ENCODE results near the gene CABCOCO1.

CABCOCO1 gene

GRCh38 chr10:61662794-61663259 lies at the start of gene CABCOCO1:
TSS of gene CABCOCO1 (plus strand) at chr10:61662929. CDS start at chr10:61662973, 44 bp downstream.
- peak; percentile 30 for DNase-seq (ENCODE audit: low read depth, low spot score)

GRCh38 chr10:61613665-61614064 lies 49.1 kb upstream of the CABCOCO1 start:
- DNase-seq (ENCODE audit: low read depth, low spot score) = no peak

- no peak for DNase-seq (ENCODE audit: low read depth, low spot score)
These were observed 46.1 kb upstream of the CABCOCO1 start for GRCh38 chr10:61616611-61617010.

GRCh38 chr10:61617180-61617579 lies 45.5 kb upstream of the CABCOCO1 start:
- no peak for DNase-seq (ENCODE audit: low read depth, low spot score)

GRCh38 chr10:61617586-61617985 lies 45.1 kb upstream of the CABCOCO1 start:
- no peak for DNase-seq (ENCODE audit: low read depth, low spot score)

GRCh38 chr10:61618388-61618961 lies 44.3 kb upstream of the CABCOCO1 start:
- no peak for DNase-seq (ENCODE audit: low read depth, low spot score)

GRCh38 chr10:61620506-61620905 lies 42.2 kb upstream of the CABCOCO1 start:
- DNase-seq (ENCODE audit: low read depth, low spot score) = no peak

- no peak for DNase-seq (ENCODE audit: low read depth, low spot score)
These were observed 41.1 kb upstream of the CABCOCO1 start for GRCh38 chr10:61621605-61622051.

GRCh38 chr10:61623161-61623560 lies 39.6 kb upstream of the CABCOCO1 start:
- DNase-seq (ENCODE audit: low read depth, low spot score) = no peak

GRCh38 chr10:61626209-61626608 lies 36.5 kb upstream of the CABCOCO1 start:
- no peak for DNase-seq (ENCODE audit: low read depth, low spot score)

- DNase-seq (ENCODE audit: low read depth, low spot score) = no peak
These were observed 35.5 kb upstream of the CABCOCO1 start for GRCh38 chr10:61627266-61627665.

GRCh38 chr10:61628151-61628874 lies 34.4 kb upstream of the CABCOCO1 start:
- DNase-seq (ENCODE audit: low read depth, low spot score) = no peak

GRCh38 chr10:61628875-61629513 lies 33.7 kb upstream of the CABCOCO1 start:
- DNase-seq (ENCODE audit: low read depth, low spot score) = no peak

- no peak for DNase-seq (ENCODE audit: low read depth, low spot score)
These were observed 33.2 kb upstream of the CABCOCO1 start for GRCh38 chr10:61629576-61629975.

- DNase-seq (ENCODE audit: low read depth, low spot score) = no peak
These were observed 30.6 kb upstream of the CABCOCO1 start for GRCh38 chr10:61632057-61632670.

GRCh38 chr10:61633665-61634064 lies 29.1 kb upstream of the CABCOCO1 start:
- DNase-seq (ENCODE audit: low read depth, low spot score) = no peak

- DNase-seq (ENCODE audit: low read depth, low spot score) = no peak
These were observed 28.0 kb upstream of the CABCOCO1 start for GRCh38 chr10:61634746-61635145.

- DNase-seq (ENCODE audit: low read depth, low spot score) = no peak
These were observed 27.3 kb upstream of the CABCOCO1 start for GRCh38 chr10:61635471-61635870.

GRCh38 chr10:61635932-61636331 lies 26.8 kb upstream of the CABCOCO1 start:
- no peak for DNase-seq (ENCODE audit: low read depth, low spot score)

- DNase-seq (ENCODE audit: low read depth, low spot score) = no peak
These were observed 22.8 kb upstream of the CABCOCO1 start for GRCh38 chr10:61639952-61640351.

- DNase-seq (ENCODE audit: low read depth, low spot score) = no peak
These were observed 21.9 kb upstream of the CABCOCO1 start for GRCh38 chr10:61640856-61641255.

- DNase-seq (ENCODE audit: low read depth, low spot score) = no peak
These were observed 20.6 kb upstream of the CABCOCO1 start for GRCh38 chr10:61642150-61642571.
